ENCODE data around the gene ETV3L. TPM values are rescaled to one million over a fixed set of nuclear protein-coding genes. Genes with fewer than 3 reads are reported as not detected.

ETV3L gene
- total RNA-seq, 2 donors from 2014 or later, result 0.26 TPM; not detected in 1

GRCh38 chr1:157108448-157108847 is 8.8 kb upstream of the ETV3L start:
- 87 to 93% methylated on average over 2 to 6 of the region's 6 CpGs for WGBS, 2 experiments (ENCODE audit: insufficient coverage in 1 of 2, insufficient read length in 1 of 2)
- no peak for DNase-seq
- no peak overlapping the region for H3K9ac ChIP-seq (ENCODE audit: extremely low read depth, low read length, poor library complexity, severe bottlenecking)
- H3K36me3 ChIP-seq (ENCODE audit: control insufficient read depth, insufficient read depth, low read length), result no peaks in the 10 kb centered on the region
- H3K4me1 Mint-ChIP-seq, result peaks cover 62% of the 10 kb centered on the region
- H3K4me3 Mint-ChIP-seq, result no peak overlapping the region
- no peak overlapping the region for H3K27ac Mint-ChIP-seq
- H3K9me3 ChIP-seq (ENCODE audit: control insufficient read depth, low read length), result no peaks in the 10 kb centered on the region
- TF ChIP-seq CTCF (conservative IDR thresholded peaks at IDR 0.05), result no peak
- no peak overlapping the region for H3K4me3 ChIP-seq (ENCODE audit: low read length)
- no peaks in the 10 kb centered on the region for H3K9me3 Mint-ChIP-seq
- H3K4me1 ChIP-seq (ENCODE audit: control insufficient read depth, insufficient read depth, low read length), result peaks cover 11% of the 10 kb centered on the region
- peaks cover 55% of the 10 kb centered on the region for H3K27me3 Mint-ChIP-seq (ENCODE audit: insufficient read depth)
- no peak overlapping the region for H3K27ac ChIP-seq (ENCODE audit: low read depth, low read length)
- H3K36me3 Mint-ChIP-seq (ENCODE audit: low read depth), result no peaks in the 10 kb centered on the region
- no peaks in the 10 kb centered on the region for H3K27me3 ChIP-seq (ENCODE audit: control insufficient read depth, insufficient read depth, low read length, poor library complexity, severe bottlenecking)

- Mint-ChIP-seq H3K27ac (peak overlapping the region; percentile 53), H3K9me3 (no peaks in the 10 kb centered on the region), H3K36me3 (ENCODE audit: low read depth) (no peaks in the 10 kb centered on the region), H3K4me3 (no peak overlapping the region), H3K27me3 (ENCODE audit: insufficient read depth) (peaks cover 51% of the 10 kb centered on the region), H3K4me1 (peaks cover 59% of the 10 kb centered on the region)
- Histone ChIP-seq H3K4me3 (ENCODE audit: low read length) (no peak overlapping the region), H3K27ac (ENCODE audit: low read depth, low read length) (no peak overlapping the region), H3K9ac (ENCODE audit: extremely low read depth, low read length, poor library complexity, severe bottlenecking) (no peak overlapping the region), H3K36me3 (ENCODE audit: control insufficient read depth, insufficient read depth, low read length) (no peaks in the 10 kb centered on the region), H3K4me1 (ENCODE audit: control insufficient read depth, insufficient read depth, low read length) (peaks cover 10% of the 10 kb centered on the region), H3K27me3 (ENCODE audit: control insufficient read depth, insufficient read depth, low read length, poor library complexity, severe bottlenecking) (no peaks in the 10 kb centered on the region), H3K9me3 (ENCODE audit: control insufficient read depth, low read length) (no peaks in the 10 kb centered on the region)
- no peak for TF ChIP-seq CTCF (conservative IDR thresholded peaks at IDR 0.05)
- no peak for DNase-seq
- 60 to 74% methylated on average over 1 to 19 of the region's 19 CpGs for WGBS, 2 experiments (ENCODE audit: insufficient coverage in 1 of 2, insufficient read length in 1 of 2)
Observed at GRCh38 chr1:157107702-157108101, 8.1 kb upstream of the ETV3L start.

GRCh38 chr1:157106813-157107189 is 7.2 kb upstream of the ETV3L start:
- peaks cover 10% of the 10 kb centered on the region for H3K4me1 ChIP-seq (ENCODE audit: control insufficient read depth, insufficient read depth, low read length)
- no peak overlapping the region for H3K27ac ChIP-seq (ENCODE audit: low read depth, low read length)
- no peak for TF ChIP-seq CTCF (conservative IDR thresholded peaks at IDR 0.05)
- no peaks in the 10 kb centered on the region for H3K9me3 ChIP-seq (ENCODE audit: control insufficient read depth, low read length)
- H3K4me3 Mint-ChIP-seq, result no peak overlapping the region
- no peaks in the 10 kb centered on the region for H3K27me3 ChIP-seq (ENCODE audit: control insufficient read depth, insufficient read depth, low read length, poor library complexity, severe bottlenecking)
- no peak overlapping the region for H3K4me3 ChIP-seq (ENCODE audit: low read length)
- peaks cover 45% of the 10 kb centered on the region for H3K27me3 Mint-ChIP-seq (ENCODE audit: insufficient read depth)
- no peaks in the 10 kb centered on the region for H3K9me3 Mint-ChIP-seq
- no peak overlapping the region for H3K27ac Mint-ChIP-seq
- no peak overlapping the region for H3K9ac ChIP-seq (ENCODE audit: extremely low read depth, low read length, poor library complexity, severe bottlenecking)
- no peaks in the 10 kb centered on the region for H3K36me3 ChIP-seq (ENCODE audit: control insufficient read depth, insufficient read depth, low read length)
- H3K4me1 Mint-ChIP-seq, result peaks cover 58% of the 10 kb centered on the region
- WGBS, 2 experiments (ENCODE audit: insufficient coverage in 1 of 2, insufficient read length in 1 of 2), result 89% methylated on average over 6 of the region's 6 CpGs; no CpG with 5 or more reads in 1 of the 2 experiments
- DNase-seq, result no peak
- no peaks in the 10 kb centered on the region for H3K36me3 Mint-ChIP-seq (ENCODE audit: low read depth)
